ENCODE measurements around the gene AMN1. TPM values are rescaled to one million over a fixed set of nuclear protein-coding genes. Genes with fewer than 3 reads are reported as not detected.
"Not testable (repeated sequence)": the region's sequence is repeated elsewhere in the genome, so short reads cannot be mapped to it uniquely, and the experiment has no call there.

The AMN1 gene
- total and polyA plus RNA-seq, 2 donors from 2014 or later = 12.5 to 13.9 TPM

DNA sequence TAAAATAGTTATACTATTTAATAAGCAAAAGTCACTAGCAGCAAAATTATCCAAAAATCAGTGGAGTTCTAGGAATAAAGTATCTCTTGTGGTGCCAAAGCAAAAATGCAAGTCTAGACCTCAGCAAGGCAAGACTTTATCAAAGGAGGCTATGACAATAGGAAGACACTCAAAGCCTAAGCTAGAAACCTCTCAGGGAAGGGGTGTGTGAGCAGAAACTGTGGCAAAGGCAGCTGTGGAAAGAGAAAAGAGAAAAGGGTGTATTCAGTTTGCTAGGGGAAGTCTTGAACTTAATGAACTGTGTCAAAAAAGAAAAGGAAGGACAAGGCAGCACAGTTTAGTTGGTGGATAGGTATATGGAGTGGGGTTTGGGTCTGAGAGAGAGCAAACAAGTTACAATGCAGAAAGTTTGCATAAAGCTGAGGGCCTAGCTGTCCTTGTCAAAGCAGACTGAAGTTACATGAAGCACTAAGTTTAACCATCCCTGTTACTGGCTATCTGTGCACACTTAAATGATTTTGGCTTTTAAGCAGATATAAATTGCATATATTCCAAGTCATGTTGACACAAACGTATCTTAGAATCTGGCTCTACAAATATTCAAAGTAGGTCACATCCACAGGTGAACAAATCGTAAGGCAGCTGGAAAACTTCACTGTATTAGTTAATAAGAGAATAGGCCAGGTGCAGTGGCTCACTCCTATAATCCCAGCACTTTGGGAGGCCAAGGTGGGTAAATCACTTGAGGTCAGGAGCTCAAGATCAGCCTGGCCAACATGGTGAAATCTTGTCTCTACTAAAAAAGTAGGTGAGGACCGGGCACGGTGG lies 31.0 kb upstream of the AMN1 start:
- H3K9me3 ChIP-seq (ENCODE audit: control insufficient read depth in 2 of 3, insufficient read depth in 1 of 3, low read length in 3 of 3) = no peaks in the 10 kb centered on the region
- H3K27me3 ChIP-seq (ENCODE audit: control insufficient read depth, insufficient read depth, low read length) = no peaks in the 10 kb centered on the region
- DNase-seq (no peak), FAIRE-seq (no peak)
- H3K27ac ChIP-seq (ENCODE audit: low read depth in 2 of 2, low read length in 2 of 2) = no peak overlapping the region
- no peaks in the 10 kb centered on the region for H3K4me1 ChIP-seq (ENCODE audit: control insufficient read depth in 2 of 3, insufficient read depth in 2 of 3, low read depth in 1 of 3, low read length in 3 of 3)
- no peak for TF ChIP-seq CTCF (IDR thresholded peaks at IDR 0.05; ENCODE audit: borderline replicate concordance, extremely low read depth, insufficient read depth)
- H3K36me3 ChIP-seq (ENCODE audit: control insufficient read depth in 2 of 3, insufficient read depth in 3 of 3, low read length in 3 of 3) = no peaks in the 10 kb centered on the region
- no peak overlapping the region for H3K4me3 ChIP-seq (ENCODE audit: low read length in 3 of 3)
- intact Hi-C loops (cut with DNase I) = no loop called here
- no peak overlapping the region for H3K9ac ChIP-seq (ENCODE audit: low read length in 3 of 3)

GRCh38 chr12:31758297-31758696 lies 29.5 kb upstream of the AMN1 start:
- H3K4me3 ChIP-seq (ENCODE audit: low read length in 3 of 3); DNase-seq; H3K9me3 ChIP-seq (ENCODE audit: control insufficient read depth in 2 of 3, insufficient read depth in 1 of 3, low read length in 3 of 3); H3K27ac ChIP-seq (ENCODE audit: low read depth in 2 of 2, low read length in 2 of 2); H3K4me1 ChIP-seq (ENCODE audit: control insufficient read depth in 2 of 3, insufficient read depth in 2 of 3, low read depth in 1 of 3, low read length in 3 of 3); H3K36me3 ChIP-seq (ENCODE audit: control insufficient read depth in 2 of 3, insufficient read depth in 3 of 3, low read length in 3 of 3); FAIRE-seq; intact Hi-C loops (cut with DNase I); H3K9ac ChIP-seq (ENCODE audit: low read length in 3 of 3); H3K27me3 ChIP-seq (ENCODE audit: control insufficient read depth, insufficient read depth, low read length): not testable (repeated sequence)

DNA sequence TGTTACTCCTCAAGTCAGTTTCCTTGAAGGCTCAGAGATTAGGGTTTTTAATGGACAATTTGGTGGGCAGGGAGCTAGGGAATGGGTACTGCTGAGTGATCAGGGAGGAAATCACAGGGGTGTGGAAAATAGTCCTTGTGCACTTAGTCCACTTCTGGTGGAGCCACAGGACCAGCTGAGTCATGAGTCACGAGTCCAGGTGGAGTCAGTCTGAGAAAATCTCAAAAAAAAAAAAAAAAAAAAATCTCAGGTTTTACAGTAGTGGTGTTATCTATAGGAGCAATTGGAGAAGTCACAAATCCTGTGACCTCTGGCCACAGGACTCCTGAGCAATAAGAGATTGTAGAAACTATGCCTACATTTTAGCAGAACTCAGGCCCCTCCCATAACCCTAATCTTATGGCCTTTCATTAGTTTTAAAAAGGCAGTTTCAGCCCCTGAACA lies 28.2 kb upstream of the AMN1 start:
- Histone ChIP-seq H3K36me3 (ENCODE audit: control insufficient read depth in 2 of 3, insufficient read depth in 3 of 3, low read length in 3 of 3) (no peaks in the 10 kb centered on the region), H3K4me1 (ENCODE audit: control insufficient read depth in 2 of 3, insufficient read depth in 2 of 3, low read depth in 1 of 3, low read length in 3 of 3) (no peaks in the 10 kb centered on the region), H3K4me3 (ENCODE audit: low read length in 3 of 3) (no peak overlapping the region), H3K9me3 (ENCODE audit: control insufficient read depth in 2 of 3, insufficient read depth in 1 of 3, low read length in 3 of 3) (no peaks in the 10 kb centered on the region), H3K27ac (ENCODE audit: low read depth in 2 of 2, low read length in 2 of 2) (no peak overlapping the region), H3K9ac (ENCODE audit: low read length in 3 of 3) (no peak overlapping the region), H3K27me3 (ENCODE audit: control insufficient read depth, insufficient read depth, low read length) (no peaks in the 10 kb centered on the region)
- intact Hi-C loops (cut with DNase I) = no loop called here
- FAIRE-seq (no peak), DNase-seq (no peak)
- TF ChIP-seq CTCF (IDR thresholded peaks at IDR 0.05; ENCODE audit: borderline replicate concordance, extremely low read depth, insufficient read depth) = no peak

- Histone ChIP-seq H3K4me1 (ENCODE audit: control insufficient read depth in 2 of 3, insufficient read depth in 2 of 3, low read depth in 1 of 3, low read length in 3 of 3) (peaks cover 0 to 2% (median 0%) of the 10 kb centered on the region in 3 donors), H3K27me3 (ENCODE audit: control insufficient read depth, insufficient read depth, low read length) (no peaks in the 10 kb centered on the region), H3K36me3 (ENCODE audit: control insufficient read depth in 2 of 3, insufficient read depth in 3 of 3, low read length in 3 of 3) (no peaks in the 10 kb centered on the region), H3K27ac (ENCODE audit: low read depth in 2 of 2, low read length in 2 of 2) (no peak overlapping the region), H3K4me3 (ENCODE audit: low read length in 3 of 3) (no peak overlapping the region), H3K9ac (ENCODE audit: low read length in 3 of 3) (no peak overlapping the region), H3K9me3 (ENCODE audit: control insufficient read depth in 2 of 3, insufficient read depth in 1 of 3, low read length in 3 of 3) (peaks cover 0 to 6% (median 2%) of the 10 kb centered on the region in 3 donors)
- no peak for DNase-seq
- no peak for TF ChIP-seq CTCF (IDR thresholded peaks at IDR 0.05; ENCODE audit: borderline replicate concordance, extremely low read depth, insufficient read depth)
- no peak for FAIRE-seq
- intact Hi-C loops (cut with DNase I) = no loop called here
Measured at GRCh38 chr12:31752450-31752849, 23.6 kb upstream of the AMN1 start.

Measured in kidney (tissue), 14 donors.